Adrenal gland (tissue), 5 donors: ENCODE measurements around the gene CASP2.

Experiments used
- CTCF ChIP-seq, 6 experiments: fragments of 450-650 bp in 4 of 6; fragments of 200-600 bp in 2 of 6; sonication (generic) in 1 of 6; IDR thresholded peaks; 1 replicate in 5 of 6; 2 replicates in 1 of 6; pipeline versions ENCODE4 v1.5.1 to v1.8.0; 2016 to 2021; ENCODE audit warnings: antibody characterized with exemption in 6 of 6, mild to moderate bottlenecking in 2 of 6, moderate library complexity in 1 of 6
- POLR2A ChIP-seq, 2 donors: fragments of 450-650 bp; IDR thresholded peaks; one replicate each; pipeline ENCODE4 v1.6.1; 2017; ENCODE audit warnings: antibody characterized with exemption in 2 of 2, mild to moderate bottlenecking in 2 of 2, moderate library complexity in 1 of 2
- donor health status: DM: no; HTN: no; CAD: no.

GRCh38 chr7:143300959-143301935 is 13.1 kb downstream of the CASP2 start:
- TF ChIP-seq CTCF (IDR thresholded peaks at IDR 0.05) (no peak), POLR2A (IDR thresholded peaks at IDR 0.05) (no peak)
